ENCODE data around the gene DIP2B.

DIP2B gene

DNA sequence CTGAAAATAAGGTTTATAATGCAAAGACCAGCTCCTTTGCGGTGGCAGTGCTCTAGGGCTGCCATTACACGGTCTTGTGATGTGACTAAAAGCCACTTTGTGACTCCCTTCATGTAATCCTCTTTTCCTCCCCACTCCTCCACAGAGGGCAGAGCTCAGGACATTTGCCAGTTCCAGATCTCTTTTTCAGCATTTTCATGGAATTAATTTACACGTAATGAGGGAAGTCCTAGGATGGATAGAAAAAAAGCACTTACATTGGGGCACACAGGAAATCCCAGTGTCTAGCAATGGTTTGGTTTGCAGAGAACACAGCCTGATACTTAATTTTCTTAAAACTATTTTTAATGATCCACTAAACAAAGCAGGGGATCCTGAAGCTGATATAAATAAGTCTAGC is 241.6 kb downstream of the DIP2B start:
- TF ChIP-seq GATA2 (IDR thresholded peaks at IDR 0.05; ENCODE audit: low read depth, low read length) (no peak), GATA3 (IDR thresholded peaks at IDR 0.05; ENCODE audit: low read depth, low read length) (no peak)

GRCh38 chr12:50747817-50748216 is 243.0 kb downstream of the DIP2B start:
- TF ChIP-seq GATA3 (IDR thresholded peaks at IDR 0.05; ENCODE audit: low read depth, low read length) (no peak), GATA2 (IDR thresholded peaks at IDR 0.05; ENCODE audit: low read depth, low read length) (no peak)

DNA sequence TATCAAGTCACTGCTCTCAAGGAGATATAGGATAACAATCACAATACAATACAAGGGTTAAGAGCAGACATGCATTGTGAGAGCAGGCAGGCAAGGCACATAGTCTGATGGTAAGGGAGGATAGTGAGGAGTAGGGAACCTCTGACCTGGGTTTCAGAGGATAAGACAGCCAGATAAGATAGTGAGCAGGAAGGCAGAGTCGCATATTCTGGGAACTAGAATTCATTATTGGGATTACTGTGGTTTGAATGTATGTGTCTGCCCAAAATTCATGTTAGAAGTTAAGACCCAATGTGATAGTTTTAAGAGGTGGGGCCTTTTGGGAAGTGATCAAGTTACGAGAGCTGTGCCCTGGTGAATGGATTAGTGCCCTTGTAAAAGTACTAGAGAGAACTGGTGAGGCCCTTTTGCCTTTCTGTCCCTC is 244.7 kb downstream of the DIP2B start:
- TF ChIP-seq GATA3 (IDR thresholded peaks at IDR 0.05; ENCODE audit: low read depth, low read length), result no peak
- TF ChIP-seq GATA2 (IDR thresholded peaks at IDR 0.05; ENCODE audit: low read depth, low read length), result no peak

- TF ChIP-seq GATA3 (IDR thresholded peaks at IDR 0.05; ENCODE audit: low read depth, low read length), result no peak
Measured at GRCh38 chr12:50750366-50750765, 245.6 kb downstream of the DIP2B start.

DNA sequence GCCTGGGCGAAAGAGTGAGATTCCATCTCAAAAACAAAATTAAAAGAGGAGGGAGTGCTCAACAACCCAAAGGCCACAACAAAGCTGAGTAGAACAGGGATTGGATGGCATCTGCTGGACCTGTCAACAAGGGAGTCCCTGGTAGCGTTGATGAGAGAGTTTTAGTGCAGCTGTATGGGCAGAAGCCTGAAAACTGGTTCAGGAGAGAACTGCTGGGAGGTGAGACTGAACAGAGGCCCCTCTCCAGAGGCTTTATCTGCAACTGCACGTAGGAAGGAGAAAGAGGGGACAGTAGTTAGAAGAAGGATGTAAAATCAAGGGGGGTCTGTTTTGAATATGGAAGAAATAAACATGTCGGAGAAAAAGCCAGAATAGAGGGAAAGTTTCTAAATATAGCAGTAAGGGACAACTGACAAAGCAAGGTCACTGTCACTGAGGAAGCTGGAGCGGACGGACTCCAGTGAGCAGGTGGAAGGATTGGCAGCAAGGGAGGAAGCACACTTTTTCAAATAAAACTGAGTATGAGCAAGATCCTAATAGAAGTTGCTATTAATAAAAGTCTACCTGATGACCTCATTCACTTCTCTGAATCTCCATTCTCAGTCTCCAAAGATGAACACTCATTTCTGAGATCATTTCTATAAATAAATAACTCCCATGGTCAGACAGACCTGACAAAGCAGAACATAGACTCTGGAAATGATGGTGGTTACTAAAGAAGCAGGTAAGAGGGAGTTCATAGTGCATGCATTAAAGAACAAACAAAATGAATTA is 247.3 kb downstream of the DIP2B start:
- TF ChIP-seq GATA2 (IDR thresholded peaks at IDR 0.05; ENCODE audit: low read depth, low read length) (no peak), GATA3 (IDR thresholded peaks at IDR 0.05; ENCODE audit: low read depth, low read length) (no peak)

GRCh38 chr12:50753232-50753769 is 248.5 kb downstream of the DIP2B start:
- TF ChIP-seq GATA2 (IDR thresholded peaks at IDR 0.05; ENCODE audit: low read depth, low read length), result no peak
- no peak for TF ChIP-seq GATA3 (IDR thresholded peaks at IDR 0.05; ENCODE audit: low read depth, low read length)

DNA sequence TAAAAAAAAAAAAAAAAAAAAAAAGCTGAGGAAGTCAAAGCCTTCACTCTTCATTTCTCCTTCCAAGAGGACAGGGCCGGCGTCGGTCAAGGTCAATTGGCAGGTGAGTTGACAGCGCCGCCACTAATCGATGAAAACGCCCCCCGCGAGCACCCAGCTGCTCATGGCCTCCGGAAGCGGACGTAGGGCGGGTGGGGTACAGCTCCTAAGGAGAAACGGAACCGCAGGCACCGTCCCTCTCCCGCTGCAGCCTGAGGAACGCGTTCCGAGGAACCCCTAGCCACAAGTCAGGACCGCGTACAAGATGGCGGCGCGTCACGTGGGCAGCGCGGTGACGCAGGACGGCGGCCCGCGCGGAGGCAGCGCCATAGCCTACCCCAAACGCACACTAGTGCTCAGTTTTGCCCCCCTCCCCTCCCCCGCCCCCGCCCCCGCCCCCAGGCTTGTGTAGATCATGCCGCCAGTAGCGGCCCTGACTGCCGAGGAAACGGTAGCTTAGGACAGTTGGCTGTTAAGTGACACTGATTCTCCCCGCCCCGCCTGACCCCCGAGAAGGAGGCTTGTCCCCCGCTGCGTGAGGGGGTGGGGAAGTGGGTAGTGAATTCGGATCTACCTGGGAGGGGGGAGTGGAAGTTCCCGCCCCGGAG is 259.0 kb downstream of the DIP2B start, which contains the start of gene ATF1:
Gene ATF1 (plus strand): TSS at position 463 of the 647 bp plus-strand sequence. CDS start 16,045 bp downstream, outside the sequence.
- TF ChIP-seq GATA2 (IDR thresholded peaks at IDR 0.05; ENCODE audit: low read depth, low read length) (no peak), GATA3 (IDR thresholded peaks at IDR 0.05; ENCODE audit: low read depth, low read length) (no peak)

- TF ChIP-seq GATA2 (IDR thresholded peaks at IDR 0.05; ENCODE audit: low read depth, low read length) (no peak), GATA3 (IDR thresholded peaks at IDR 0.05; ENCODE audit: low read depth, low read length) (no peak)
Measured at GRCh38 chr12:50764286-50765094, 259.7 kb downstream of the DIP2B start.

DNA sequence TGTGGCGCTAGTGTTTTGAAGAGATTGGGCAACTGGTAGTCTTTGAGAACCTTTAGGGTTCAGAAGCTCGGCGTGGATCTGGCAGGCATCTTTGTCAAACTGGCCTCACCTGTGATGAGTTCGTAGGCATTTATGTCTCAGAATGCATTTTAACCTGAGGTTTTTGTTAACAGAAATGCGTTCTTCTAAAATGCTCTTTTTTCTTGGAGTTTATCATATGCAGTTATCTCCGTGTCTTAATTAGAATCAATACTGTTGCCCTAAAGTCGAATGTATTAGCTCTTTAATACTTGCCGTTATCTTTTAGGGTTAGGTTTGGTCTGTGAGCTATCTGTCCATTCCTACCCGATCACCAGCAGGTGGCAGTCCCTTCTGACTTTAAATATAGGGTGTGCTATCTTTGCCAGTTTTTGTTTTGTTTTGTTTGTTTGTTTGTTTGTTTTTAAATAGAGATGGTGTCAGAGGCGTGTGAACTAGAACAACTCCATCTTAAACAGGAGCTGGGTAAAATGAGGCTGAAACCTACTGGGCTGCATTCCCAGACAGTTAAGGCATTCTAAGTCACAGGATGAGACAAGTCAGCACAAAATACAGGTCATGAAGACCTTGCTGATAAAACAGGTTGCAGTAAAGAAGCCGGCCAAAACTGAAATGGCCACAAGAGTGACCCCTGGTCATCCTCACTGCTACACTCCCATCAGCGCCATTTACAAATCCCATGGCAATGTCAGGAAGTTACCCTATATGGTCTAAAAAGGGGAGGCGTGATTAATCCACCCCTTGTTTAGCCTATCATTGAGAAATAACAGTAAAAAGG is 260.5 kb downstream of the DIP2B start:
- TF ChIP-seq GATA3 (IDR thresholded peaks at IDR 0.05; ENCODE audit: low read depth, low read length) (no peak), GATA2 (IDR thresholded peaks at IDR 0.05; ENCODE audit: low read depth, low read length) (0 out of 2 replicates have a peak, but pooled peaks have one; percentile 5)

DNA sequence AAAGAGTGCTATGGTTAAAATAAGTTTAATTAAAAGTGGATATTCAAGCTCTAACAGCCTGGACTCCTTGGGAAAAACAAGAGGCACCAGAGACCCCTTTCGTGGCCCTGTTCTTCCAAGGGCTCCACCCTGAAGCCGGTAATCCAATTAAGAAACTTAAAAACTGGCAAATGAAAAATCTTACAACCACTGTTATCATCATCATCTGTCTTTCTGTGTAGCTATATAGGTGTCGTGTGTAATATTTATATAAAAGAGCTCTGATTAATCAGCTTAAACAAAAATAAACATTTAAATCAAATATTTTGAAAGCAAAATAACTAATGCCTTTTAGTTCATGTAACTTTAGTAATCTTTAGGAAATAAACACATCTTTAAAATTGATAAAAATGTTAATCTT is 263.6 kb downstream of the DIP2B start:
- TF ChIP-seq GATA3 (IDR thresholded peaks at IDR 0.05; ENCODE audit: low read depth, low read length) (no peak), GATA2 (IDR thresholded peaks at IDR 0.05; ENCODE audit: low read depth, low read length) (no peak)

- TF ChIP-seq GATA2 (IDR thresholded peaks at IDR 0.05; ENCODE audit: low read depth, low read length), result 0 out of 2 replicates have a peak, but pooled peaks have one; percentile 7
Measured at GRCh38 chr12:50768813-50769212, 264.0 kb downstream of the DIP2B start.

DNA sequence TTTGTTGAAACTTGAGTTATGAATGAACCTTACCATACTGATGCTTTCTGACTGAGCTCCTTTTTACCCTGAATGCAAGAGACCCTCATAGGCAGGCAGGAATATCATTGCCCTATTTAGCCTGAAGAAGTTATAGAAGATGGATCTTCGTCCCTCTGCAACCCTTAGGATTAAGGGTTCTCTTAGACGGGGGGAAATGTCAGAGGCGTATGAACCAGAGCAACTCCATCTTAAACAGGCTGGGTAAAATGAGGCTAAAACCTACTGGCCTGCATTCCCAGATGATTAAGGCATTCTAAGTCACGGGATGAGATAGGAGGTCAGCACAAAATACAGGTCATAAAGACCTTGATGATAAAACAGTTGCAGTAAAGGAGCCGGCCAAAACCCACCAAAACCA is 266.6 kb downstream of the DIP2B start:
- TF ChIP-seq GATA3 (IDR thresholded peaks at IDR 0.05; ENCODE audit: low read depth, low read length) (no peak), GATA2 (IDR thresholded peaks at IDR 0.05; ENCODE audit: low read depth, low read length) (no peak)

DNA sequence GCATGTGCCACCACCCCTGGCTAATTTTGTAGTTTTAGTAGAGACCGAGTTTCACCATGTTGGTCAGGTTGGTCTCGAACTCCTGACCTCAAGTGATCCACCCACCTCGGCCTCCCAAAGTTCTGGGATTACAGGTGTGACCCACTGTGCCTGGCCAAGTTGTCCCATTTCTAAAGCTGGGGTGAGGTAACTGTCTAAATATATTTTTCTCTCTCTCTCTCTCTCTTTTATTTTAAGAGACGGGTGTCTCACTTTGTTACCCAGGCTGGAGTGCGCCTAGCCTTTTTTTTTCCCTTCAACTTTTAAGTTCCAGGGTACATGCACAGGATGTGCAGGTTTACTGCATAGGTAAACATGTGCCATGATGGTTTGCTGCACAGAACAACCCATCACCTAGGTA is 267.7 kb downstream of the DIP2B start:
- no peak for TF ChIP-seq GATA3 (IDR thresholded peaks at IDR 0.05; ENCODE audit: low read depth, low read length)
- TF ChIP-seq GATA2 (IDR thresholded peaks at IDR 0.05; ENCODE audit: low read depth, low read length), result no peak

All from SH-SY5Y (cell line).